NCI-H82 treated with DMSO at 0.1 percent for 48 hours (cell line): ENCODE results near the gene AKAP3.

Source experiments
- DNase-seq: peaks from one replicate; lab custom pipeline; 2025; ENCODE audit not compliant: unreplicated experiment; lab: John Stamatoyannopoulos, UW

AKAP3 gene

GRCh38 chr12:4603421-4603820 is 45.4 kb downstream of the AKAP3 start:
- DNase-seq, result no peak

- no peak for DNase-seq
These were observed 53.0 kb downstream of the AKAP3 start for GRCh38 chr12:4595881-4596280.

- peak; percentile 49 for DNase-seq
These were observed 57.6 kb downstream of the AKAP3 start for GRCh38 chr12:4591180-4591687.

GRCh38 chr12:4589941-4590340 is 58.9 kb downstream of the AKAP3 start:
- DNase-seq, result no peak

- no peak for DNase-seq
These were observed 59.9 kb downstream of the AKAP3 start for GRCh38 chr12:4588916-4589315.

GRCh38 chr12:4587108-4587507 is 61.7 kb downstream of the AKAP3 start:
- DNase-seq, result no peak

- no peak for DNase-seq
These were observed 62.4 kb downstream of the AKAP3 start for GRCh38 chr12:4586500-4586899.

GRCh38 chr12:4584896-4585295 is 64.0 kb downstream of the AKAP3 start:
- no peak for DNase-seq

GRCh38 chr12:4584281-4584680 is 64.6 kb downstream of the AKAP3 start:
- no peak for DNase-seq

- DNase-seq, result no peak
These were observed 68.6 kb downstream of the AKAP3 start for GRCh38 chr12:4580281-4580688.

GRCh38 chr12:4579305-4580102 is 69.3 kb downstream of the AKAP3 start:
- peak; percentile 75 for DNase-seq

GRCh38 chr12:4572680-4573079 is 76.2 kb downstream of the AKAP3 start:
- DNase-seq, result no peak

- DNase-seq, result no peak
These were observed 79.6 kb downstream of the AKAP3 start for GRCh38 chr12:4569261-4569660.

- no peak for DNase-seq
These were observed 81.6 kb downstream of the AKAP3 start for GRCh38 chr12:4567073-4567881.

- no peak for DNase-seq
These were observed 82.4 kb downstream of the AKAP3 start for GRCh38 chr12:4566474-4566873.
